ENCODE measurements around the gene XPNPEP3. TPM values are rescaled to one million over a fixed set of nuclear protein-coding genes. Genes with fewer than 3 reads are reported as not detected.

XPNPEP3 gene
- polyA plus RNA-seq, 1 of the 3 experiments (the other 2 are of a cell fraction) = 8.6 TPM

GRCh38 chr22:40908895-40909294 is 51.9 kb downstream of the XPNPEP3 start:
- Histone ChIP-seq H3K9me2 (no peaks in the 10 kb centered on the region), H3K79me2 (ENCODE audit: insufficient read depth) (no peaks in the 10 kb centered on the region), H3K4me1 (ENCODE audit: control insufficient read depth in 1 of 2, insufficient read depth in 2 of 2, low read depth in 1 of 2, low read length in 1 of 2) (no peaks in the 10 kb centered on the region), H3F3A (replicated peaks; ENCODE audit: insufficient read depth) (no peaks in the 10 kb centered on the region), H3K27ac (ENCODE audit: low read depth in 2 of 2, low read length in 1 of 2) (no peak overlapping the region), H3K36me3 (replicated peaks in 1 of 2; ENCODE audit: control insufficient read depth in 1 of 2, insufficient read depth in 2 of 2, low read length in 1 of 2) (peaks cover 3 to 5% of the 10 kb centered on the region in 2 experiments), H3K4me3 (ENCODE audit: low read depth in 2 of 2, low read length in 1 of 2) (no peak overlapping the region), H3K9me3 (no peaks in the 10 kb centered on the region), H3K4me2 (no peak overlapping the region), H3K9ac (no peak overlapping the region), H2AFZ (ENCODE audit: low read depth) (no peak overlapping the region), H4K20me1 (ENCODE audit: insufficient read depth) (no peaks in the 10 kb centered on the region), H3K27me3 (ENCODE audit: insufficient read depth) (no peaks in the 10 kb centered on the region)
- TF ChIP-seq MAX (IDR thresholded peaks at IDR 0.05; ENCODE audit: low read depth) (no peak), IRF3 (IDR thresholded peaks at IDR 0.05; ENCODE audit: low read depth, low read length) (no peak), MXI1 (IDR thresholded peaks at IDR 0.05; ENCODE audit: low read depth, low read length) (no peak), RAD21 (IDR thresholded peaks at IDR 0.05; ENCODE audit: low read length) (no peak), RCOR1 (IDR thresholded peaks at IDR 0.05; ENCODE audit: low read length) (no peak), ZBTB33 (IDR thresholded peaks at IDR 0.05; ENCODE audit: borderline replicate concordance, low read depth) (no peak), REST (IDR thresholded peaks at IDR 0.05; ENCODE audit: low read depth, low read length) (no peak), FOSL2 (IDR thresholded peaks at IDR 0.05; ENCODE audit: borderline replicate concordance, low read depth) (no peak), TCF12 (IDR thresholded peaks at IDR 0.05) (no peak), NFIC (IDR thresholded peaks at IDR 0.05; ENCODE audit: borderline replicate concordance) (no peak), GABPA (IDR thresholded peaks at IDR 0.05; ENCODE audit: low read depth) (no peak), USF1 (IDR thresholded peaks at IDR 0.05; ENCODE audit: borderline replicate concordance, low read depth) (no peak), FOXM1 (IDR thresholded peaks at IDR 0.05; ENCODE audit: low read depth) (no peak), USF2 (IDR thresholded peaks at IDR 0.05; ENCODE audit: borderline replicate concordance, low read depth, low read length) (no peak), POLR2AphosphoS5 (IDR thresholded peaks at IDR 0.05; ENCODE audit: low read depth, low read length) (no peak), GATA2 (CRISPR knock-in tag; IDR thresholded peaks at IDR 0.05) (no peak), TAF1 (IDR thresholded peaks at IDR 0.05; ENCODE audit: borderline replicate concordance, low read depth, low read length) (no peak), EP300 (IDR thresholded peaks at IDR 0.05; ENCODE audit: borderline replicate concordance in 1 of 2, low read depth in 1 of 2, low read length in 1 of 2) (no peak), PBX3 (IDR thresholded peaks at IDR 0.05) (no peak), YY1 (IDR thresholded peaks at IDR 0.05; ENCODE audit: low read depth) (no peak)
- WGBS (ENCODE audit: low lambda C conversion rate) = 97% methylated on average over 2 of the region's 6 CpGs
- ChIA-PET CTCF (no interaction called here), POLR2A (no interaction called here)
- DNase-seq = no peak

Data from SK-N-SH (cell line).